ENCODE measurements around the gene PLCB4. TPM values are rescaled to one million over a fixed set of nuclear protein-coding genes. Genes with fewer than 3 reads are reported as not detected.

PLCB4 gene
- total RNA-seq, 1 donor from 2014 or later = 20.6 TPM

DNA sequence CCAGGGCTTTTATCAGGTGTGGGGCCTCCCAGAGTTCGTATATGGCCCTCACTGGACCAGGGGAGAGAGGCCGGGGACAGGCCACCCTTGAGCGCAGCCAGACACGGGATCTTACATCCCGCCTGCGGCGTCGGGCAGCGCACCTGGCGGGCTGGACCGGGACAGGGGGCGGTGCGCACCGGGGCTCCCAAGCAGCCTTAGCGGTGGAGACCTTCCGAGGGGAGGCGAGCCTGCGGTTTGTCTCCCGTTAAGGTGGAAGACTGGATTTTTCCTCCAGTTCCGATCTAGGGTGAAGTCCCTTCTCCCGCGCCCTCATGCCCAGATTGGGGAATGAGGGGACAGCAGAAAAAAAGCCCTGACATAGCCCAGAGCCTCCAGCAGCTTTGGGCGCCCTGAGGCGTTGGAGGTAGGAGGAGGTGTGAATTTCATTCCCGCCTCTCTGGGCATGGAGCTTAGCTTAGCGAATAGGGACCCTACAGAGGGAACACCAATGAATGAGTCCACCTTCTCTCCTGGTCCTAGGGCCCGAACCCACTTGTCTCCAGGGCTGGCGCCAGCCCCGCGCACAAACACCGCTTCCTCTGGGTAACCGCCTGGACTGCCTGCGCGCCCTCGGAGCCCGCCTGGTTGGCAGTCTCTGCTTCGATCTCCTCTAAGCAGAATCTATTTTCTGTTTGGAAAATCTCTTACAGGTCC is 438.8 kb downstream of the PLCB4 start:
- peak overlapping the region; percentile 22 for H3K4me3 ChIP-seq
- H3K4me1 ChIP-seq = peaks cover 4% of the 10 kb centered on the region
- peaks cover 15% of the 10 kb centered on the region for H3K9me3 Mint-ChIP-seq
- peak overlapping the region; percentile 58 for H3K4me2 ChIP-seq
- H2AFZ ChIP-seq (replicated peaks) = no peak overlapping the region
- no peak for DNase-seq (ENCODE audit: low spot score)
- H3K79me2 ChIP-seq (ENCODE audit: low read depth) = no peaks in the 10 kb centered on the region
- H3K27ac ChIP-seq = no peak overlapping the region
- H3K4me3 Mint-ChIP-seq = no peak overlapping the region
- TF ChIP-seq EZH2phosphoT487 (IDR thresholded peaks at IDR 0.05) (peak; percentile 68), EZH2 (IDR thresholded peaks at IDR 0.05) (peak; percentile 30)
- TF ChIP-seq, protein P1, sequence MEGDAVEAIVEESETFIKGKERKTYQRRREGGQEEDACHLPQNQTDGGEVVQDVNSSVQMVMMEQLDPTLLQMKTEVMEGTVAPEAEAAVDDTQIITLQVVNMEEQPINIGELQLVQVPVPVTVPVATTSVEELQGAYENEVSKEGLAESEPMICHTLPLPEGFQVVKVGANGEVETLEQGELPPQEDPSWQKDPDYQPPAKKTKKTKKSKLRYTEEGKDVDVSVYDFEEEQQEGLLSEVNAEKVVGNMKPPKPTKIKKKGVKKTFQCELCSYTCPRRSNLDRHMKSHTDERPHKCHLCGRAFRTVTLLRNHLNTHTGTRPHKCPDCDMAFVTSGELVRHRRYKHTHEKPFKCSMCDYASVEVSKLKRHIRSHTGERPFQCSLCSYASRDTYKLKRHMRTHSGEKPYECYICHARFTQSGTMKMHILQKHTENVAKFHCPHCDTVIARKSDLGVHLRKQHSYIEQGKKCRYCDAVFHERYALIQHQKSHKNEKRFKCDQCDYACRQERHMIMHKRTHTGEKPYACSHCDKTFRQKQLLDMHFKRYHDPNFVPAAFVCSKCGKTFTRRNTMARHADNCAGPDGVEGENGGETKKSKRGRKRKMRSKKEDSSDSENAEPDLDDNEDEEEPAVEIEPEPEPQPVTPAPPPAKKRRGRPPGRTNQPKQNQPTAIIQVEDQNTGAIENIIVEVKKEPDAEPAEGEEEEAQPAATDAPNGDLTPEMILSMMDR (IDR thresholded peaks at IDR 0.05) = no peak
- H3K36me3 ChIP-seq = no peaks in the 10 kb centered on the region
- no peaks in the 10 kb centered on the region for H3K4me1 Mint-ChIP-seq
- H3K27me3 Mint-ChIP-seq (ENCODE audit: insufficient read depth, low read depth) = peaks cover 31% of the 10 kb centered on the region
- no peak overlapping the region for H3K27ac Mint-ChIP-seq
- peaks cover 98% of the 10 kb centered on the region for H3K27me3 ChIP-seq
- H4K20me1 ChIP-seq (ENCODE audit: low read depth) = no peaks in the 10 kb centered on the region
- no peaks in the 10 kb centered on the region for H3K36me3 Mint-ChIP-seq
- no peaks in the 10 kb centered on the region for H3F3A ChIP-seq (ENCODE audit: low read depth)
- H3K9me3 ChIP-seq (ENCODE audit: low read depth) = no peaks in the 10 kb centered on the region
- no peak overlapping the region for H3K9ac ChIP-seq

DNA sequence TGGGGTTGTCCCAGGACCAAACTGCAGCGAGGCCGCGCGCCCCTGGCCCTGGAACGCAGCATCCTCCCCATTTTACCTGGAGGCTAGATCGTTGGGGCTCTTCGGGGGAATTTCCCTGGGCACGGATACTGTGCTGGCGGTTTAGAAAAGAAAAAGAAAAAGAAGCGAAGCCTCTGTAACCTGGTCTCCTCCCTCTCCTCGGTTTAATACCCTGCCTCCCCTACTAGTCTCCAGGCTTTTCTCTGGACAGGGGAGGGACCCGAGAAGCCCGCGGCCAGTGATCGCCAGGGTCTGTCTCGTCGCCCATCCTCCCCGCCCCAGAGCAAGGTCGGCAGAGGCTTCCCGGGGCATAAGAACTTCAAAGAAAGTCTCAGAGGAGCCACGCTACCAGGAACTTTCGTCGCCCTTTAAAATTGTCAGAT is 439.4 kb downstream of the PLCB4 start:
- peaks cover 99% of the 10 kb centered on the region for H3K27me3 ChIP-seq
- H3K79me2 ChIP-seq (ENCODE audit: low read depth) = no peaks in the 10 kb centered on the region
- H2AFZ ChIP-seq (replicated peaks) = no peak overlapping the region
- DNase-seq (ENCODE audit: low spot score) = no peak
- peak overlapping the region; percentile 22 for H3K4me3 ChIP-seq
- no peaks in the 10 kb centered on the region for H4K20me1 ChIP-seq (ENCODE audit: low read depth)
- H3K36me3 ChIP-seq = no peaks in the 10 kb centered on the region
- Mint-ChIP-seq H3K36me3 (no peaks in the 10 kb centered on the region), H3K27ac (no peak overlapping the region), H3K9me3 (peaks cover 15% of the 10 kb centered on the region), H3K27me3 (ENCODE audit: insufficient read depth, low read depth) (peaks cover 29% of the 10 kb centered on the region), H3K4me3 (peak overlapping the region; percentile 57), H3K4me1 (no peaks in the 10 kb centered on the region)
- TF ChIP-seq, protein P1 (IDR thresholded peaks at IDR 0.05) = no peak
- peak; percentile 66 for TF ChIP-seq EZH2 (IDR thresholded peaks at IDR 0.05)
- peak; percentile 66 for TF ChIP-seq EZH2phosphoT487 (IDR thresholded peaks at IDR 0.05)
- H3K4me1 ChIP-seq = peaks cover 4% of the 10 kb centered on the region
- no peaks in the 10 kb centered on the region for H3F3A ChIP-seq (ENCODE audit: low read depth)
- H3K9me3 ChIP-seq (ENCODE audit: low read depth) = no peaks in the 10 kb centered on the region
- peak overlapping the region; percentile 58 for H3K4me2 ChIP-seq
- H3K27ac ChIP-seq = no peak overlapping the region
- no peak overlapping the region for H3K9ac ChIP-seq

DNA sequence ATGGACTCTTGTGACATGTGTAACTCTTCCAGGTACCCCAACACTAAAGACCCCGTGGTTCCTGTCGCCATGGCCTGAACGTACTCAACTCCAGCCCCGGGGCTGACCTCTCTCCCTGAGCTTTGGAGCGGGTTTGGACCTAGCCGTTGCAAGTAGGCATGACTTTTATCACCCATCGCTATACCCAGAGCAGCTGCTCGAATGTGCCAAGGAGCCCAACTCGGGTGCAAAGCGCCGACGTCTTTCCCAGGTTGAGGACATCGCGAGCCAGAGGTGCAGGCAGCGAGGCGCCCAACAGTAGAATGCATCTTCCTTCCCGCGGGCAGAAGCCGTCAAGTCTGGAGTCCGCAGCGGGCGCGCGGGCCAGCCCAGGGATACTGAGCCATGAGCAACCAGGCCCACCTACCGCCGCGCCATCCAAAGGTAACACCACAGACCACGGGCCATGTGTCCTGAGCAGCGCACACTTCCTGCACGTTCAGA is 439.9 kb downstream of the PLCB4 start:
- no peaks in the 10 kb centered on the region for H3K79me2 ChIP-seq (ENCODE audit: low read depth)
- H3K9ac ChIP-seq = no peak overlapping the region
- no peak overlapping the region for H3K27ac Mint-ChIP-seq
- H3K27me3 ChIP-seq = peaks cover 99% of the 10 kb centered on the region
- H3K36me3 Mint-ChIP-seq = no peaks in the 10 kb centered on the region
- H3K4me3 Mint-ChIP-seq = no peak overlapping the region
- H3K36me3 ChIP-seq = no peaks in the 10 kb centered on the region
- TF ChIP-seq EZH2phosphoT487 (IDR thresholded peaks at IDR 0.05) = peak; percentile 39
- peak; percentile 43 for TF ChIP-seq EZH2 (IDR thresholded peaks at IDR 0.05)
- TF ChIP-seq, protein P1 (IDR thresholded peaks at IDR 0.05) = no peak
- peaks cover 15% of the 10 kb centered on the region for H3K9me3 Mint-ChIP-seq
- no peaks in the 10 kb centered on the region for H4K20me1 ChIP-seq (ENCODE audit: low read depth)
- DNase-seq (ENCODE audit: low spot score) = peak; percentile 37
- H2AFZ ChIP-seq (replicated peaks) = peak overlapping the region; percentile 40
- H3K27me3 Mint-ChIP-seq (ENCODE audit: insufficient read depth, low read depth) = peaks cover 29% of the 10 kb centered on the region
- H3K9me3 ChIP-seq (ENCODE audit: low read depth) = no peaks in the 10 kb centered on the region
- peak overlapping the region; percentile 58 for H3K4me2 ChIP-seq
- H3F3A ChIP-seq (ENCODE audit: low read depth) = peaks cover 1% of the 10 kb centered on the region
- H3K4me1 ChIP-seq = peaks cover 5% of the 10 kb centered on the region
- peaks cover 1% of the 10 kb centered on the region for H3K4me1 Mint-ChIP-seq
- H3K27ac ChIP-seq = no peak overlapping the region
- peak overlapping the region; percentile 22 for H3K4me3 ChIP-seq
